HEK293 (cell line): ENCODE results near the gene SYT5.

Source experiments
- CTCF ChIA-PET: fragments of 350-600 bp; formaldehyde crosslinking; extraction: SDS; loops from one replicate; lab custom pipeline; 2021; ENCODE audit warnings: antibody characterized with exemption; lab: Yijun Ruan, JAX
- POLR2A ChIA-PET: fragments of 300-600 bp; formaldehyde crosslinking; extraction: SDS; loops from one replicate; lab custom pipeline; 2020; ENCODE audit warnings: antibody characterized with exemption, inconsistent platforms; lab: Yijun Ruan, JAX
- H3K27ac ChIP-seq: fragments of 200-500 bp; sonication (Bioruptor generic); 2 replicates; pipeline ENCODE4 v1.5.1; 2014; ENCODE audit warnings: low read depth, low read length, control low read depth, inconsistent platforms; ENCODE audit errors: extremely low read depth
- H3K36me3 ChIP-seq, 2 experiments: fragments of 200-500 bp in 1 of 2; sonication (Bioruptor generic) in 1 of 2; 1 replicate in 1 of 2; 2 replicates in 1 of 2; pipeline ENCODE4 v1.5.1; 2014 to 2017; ENCODE audit warnings: inconsistent platforms in 2 of 2, low read length in 2 of 2; ENCODE audit not compliant: control insufficient read depth in 2 of 2, insufficient read depth in 1 of 2
- H3K4me1 ChIP-seq: fragments of 200-500 bp; sonication (Bioruptor generic); 2 replicates; pipeline ENCODE4 v1.5.1; 2014; ENCODE audit warnings: mild to moderate bottlenecking, low read length, inconsistent platforms; ENCODE audit not compliant: control insufficient read depth, insufficient read depth
- H3K4me3 ChIP-seq: 2 replicates; pipeline ENCODE4 v1.5.1; 2011; ENCODE audit warnings: low read depth, mild to moderate bottlenecking, control low read depth, low read length, moderate library complexity
- H3K9me3 ChIP-seq: fragments of 200-500 bp; sonication (Bioruptor generic); 2 replicates; pipeline ENCODE4 v1.5.1; 2014; ENCODE audit warnings: low read depth, low read length, inconsistent platforms; ENCODE audit not compliant: control insufficient read depth, insufficient read depth
- GLI4 ChIP-seq: fragments of 450-650 bp; formaldehyde crosslinking; IDR thresholded peaks from 2 replicates; pipeline ENCODE4 v1.5.1; 2016; ENCODE audit warnings: missing biosample characterization, missing genetic modification characterization
- KLF9 ChIP-seq: fragments of 450-650 bp; formaldehyde crosslinking; IDR thresholded peaks from 2 replicates; pipeline ENCODE4 v1.5.1; 2016; ENCODE audit warnings: missing biosample characterization, missing genetic modification characterization, low read depth
- OSR2 ChIP-seq: fragments of 450-650 bp; formaldehyde crosslinking; IDR thresholded peaks from 2 replicates; pipeline ENCODE4 v1.5.1; 2016; ENCODE audit warnings: missing biosample characterization, missing genetic modification characterization
- OVOL3 ChIP-seq: fragments of 450-650 bp; formaldehyde crosslinking; IDR thresholded peaks from 2 replicates; pipeline ENCODE4 v1.5.1; 2016; ENCODE audit warnings: missing biosample characterization, missing genetic modification characterization
- SP3 ChIP-seq: fragments of 450-650 bp; formaldehyde crosslinking; IDR thresholded peaks from 2 replicates; pipeline ENCODE4 v1.5.1; 2016; ENCODE audit warnings: missing biosample characterization, missing genetic modification characterization
- SP7 ChIP-seq: fragments of 450-650 bp; formaldehyde crosslinking; IDR thresholded peaks from 2 replicates; pipeline ENCODE4 v1.5.1; 2016; ENCODE audit warnings: missing biosample characterization, missing genetic modification characterization
- YY1 ChIP-seq: fragments of 450-650 bp; formaldehyde crosslinking; IDR thresholded peaks from 2 replicates; pipeline ENCODE4 v1.5.1; 2018; ENCODE audit warnings: missing biosample characterization, missing genetic modification characterization
- ZBTB26 ChIP-seq: fragments of 450-650 bp; formaldehyde crosslinking; optimal IDR thresholded peaks from 2 replicates; pipeline ENCODE3; 2016; ENCODE audit warnings: missing biosample characterization, mild to moderate bottlenecking, missing genetic modification characterization
- ZBTB48 ChIP-seq: fragments of 450-650 bp; formaldehyde crosslinking; IDR thresholded peaks from 2 replicates; pipeline ENCODE4 v1.5.1; 2016; ENCODE audit warnings: missing biosample characterization, missing genetic modification characterization
- ZFP37 ChIP-seq: fragments of 450-650 bp; formaldehyde crosslinking; IDR thresholded peaks from 2 replicates; pipeline ENCODE4 v1.5.1; 2016; ENCODE audit warnings: missing biosample characterization, missing genetic modification characterization
- ZNF155 ChIP-seq: fragments of 450-650 bp; formaldehyde crosslinking; IDR thresholded peaks from 2 replicates; pipeline ENCODE4 v1.5.1; 2016; ENCODE audit warnings: missing biosample characterization, missing genetic modification characterization
- ZNF157 ChIP-seq: fragments of 450-650 bp; formaldehyde crosslinking; IDR thresholded peaks from 2 replicates; pipeline ENCODE4 v1.5.1; 2016; ENCODE audit warnings: missing biosample characterization, missing genetic modification characterization
- ZNF175 ChIP-seq: fragments of 450-650 bp; formaldehyde crosslinking; IDR thresholded peaks from 2 replicates; pipeline ENCODE4 v1.5.1; 2016; ENCODE audit warnings: missing biosample characterization, missing genetic modification characterization
- ZNF19 ChIP-seq: fragments of 450-650 bp; formaldehyde crosslinking; IDR thresholded peaks from 2 replicates; pipeline ENCODE4; 2016; ENCODE audit warnings: missing biosample characterization, missing genetic modification characterization, low read depth
- ZNF274 ChIP-seq, 2 experiments: fragments of 200-500 bp in 1 of 2; fragments of 450-650 bp in 1 of 2; sonication (Bioruptor generic) in 1 of 2; formaldehyde crosslinking in 1 of 2; IDR thresholded peaks; 2 replicates each; pipeline versions ENCODE4 v1.5.1 to v1.6.1; 2014 to 2016; ENCODE audit warnings: borderline replicate concordance in 1 of 2, inconsistent platforms in 1 of 2, low read length in 1 of 2, missing biosample characterization in 1 of 2, missing genetic modification characterization in 1 of 2
- ZNF341 ChIP-seq: fragments of 450-650 bp; formaldehyde crosslinking; IDR thresholded peaks from 2 replicates; pipeline ENCODE4; 2016; ENCODE audit warnings: low read depth, missing biosample characterization, missing genetic modification characterization
- ZNF473 ChIP-seq: fragments of 450-650 bp; formaldehyde crosslinking; IDR thresholded peaks from 2 replicates; pipeline ENCODE4 v1.5.1; 2017; ENCODE audit warnings: missing biosample characterization, missing genetic modification characterization
- ZNF654 ChIP-seq: fragments of 450-650 bp; formaldehyde crosslinking; IDR thresholded peaks from 2 replicates; pipeline ENCODE4 v1.5.1; 2016; ENCODE audit warnings: low read depth, missing biosample characterization, missing genetic modification characterization
- ZNF660 ChIP-seq: fragments of 450-650 bp; IDR thresholded peaks from 2 replicates; pipeline ENCODE4 v1.5.1; 2018; ENCODE audit warnings: missing biosample characterization, mild to moderate bottlenecking, missing genetic modification characterization
- ZNF704 ChIP-seq: fragments of 450-650 bp; formaldehyde crosslinking; IDR thresholded peaks from 2 replicates; pipeline ENCODE4 v1.5.1; 2016; ENCODE audit warnings: missing biosample characterization, missing genetic modification characterization
- ZNF792 ChIP-seq: fragments of 450-650 bp; formaldehyde crosslinking; IDR thresholded peaks from 2 replicates; pipeline ENCODE4 v1.5.1; 2016; ENCODE audit warnings: missing biosample characterization, missing genetic modification characterization
- ZSCAN18 ChIP-seq: fragments of 450-650 bp; formaldehyde crosslinking; IDR thresholded peaks from 2 replicates; pipeline ENCODE4 v1.5.1; 2016; ENCODE audit warnings: missing biosample characterization, missing genetic modification characterization
- TF ChIP-seq, protein P1 (sequence below): fragments of 450-650 bp; formaldehyde crosslinking; IDR thresholded peaks from 2 replicates; pipeline ENCODE4 v1.5.1; 2016; ENCODE audit warnings: missing biosample characterization, missing genetic modification characterization
- TF ChIP-seq, protein P2 (sequence below): fragments of 450-650 bp; formaldehyde crosslinking; IDR thresholded peaks from 2 replicates; pipeline ENCODE4 v1.5.1; 2016; ENCODE audit warnings: missing biosample characterization, missing genetic modification characterization
- TF ChIP-seq, protein P3 (sequence below): fragments of 450-650 bp; formaldehyde crosslinking; IDR thresholded peaks from 2 replicates; pipeline ENCODE4 v1.5.1; 2016; ENCODE audit warnings: missing biosample characterization, missing genetic modification characterization

The SYT5 gene

GRCh38 chr19:55146078-55146704 is 33.9 kb downstream of the SYT5 start (continued):
- TF ChIP-seq, protein P1, sequence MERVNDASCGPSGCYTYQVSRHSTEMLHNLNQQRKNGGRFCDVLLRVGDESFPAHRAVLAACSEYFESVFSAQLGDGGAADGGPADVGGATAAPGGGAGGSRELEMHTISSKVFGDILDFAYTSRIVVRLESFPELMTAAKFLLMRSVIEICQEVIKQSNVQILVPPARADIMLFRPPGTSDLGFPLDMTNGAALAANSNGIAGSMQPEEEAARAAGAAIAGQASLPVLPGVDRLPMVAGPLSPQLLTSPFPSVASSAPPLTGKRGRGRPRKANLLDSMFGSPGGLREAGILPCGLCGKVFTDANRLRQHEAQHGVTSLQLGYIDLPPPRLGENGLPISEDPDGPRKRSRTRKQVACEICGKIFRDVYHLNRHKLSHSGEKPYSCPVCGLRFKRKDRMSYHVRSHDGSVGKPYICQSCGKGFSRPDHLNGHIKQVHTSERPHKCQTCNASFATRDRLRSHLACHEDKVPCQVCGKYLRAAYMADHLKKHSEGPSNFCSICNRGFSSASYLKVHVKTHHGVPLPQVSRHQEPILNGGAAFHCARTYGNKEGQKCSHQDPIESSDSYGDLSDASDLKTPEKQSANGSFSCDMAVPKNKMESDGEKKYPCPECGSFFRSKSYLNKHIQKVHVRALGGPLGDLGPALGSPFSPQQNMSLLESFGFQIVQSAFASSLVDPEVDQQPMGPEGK: peak; percentile 92
- TF ChIP-seq ZNF654 (tag by site-specific recombination) (peak; percentile 17; the same call in 1 of the 2 replicates), ZBTB26 (tag by site-specific recombination) (peak; percentile 17), ZNF274 (IDR thresholded peaks at IDR 0.05; ENCODE audit: low read length) (no peak), ZNF274 (tag by site-specific recombination; IDR thresholded peaks at IDR 0.05; ENCODE audit: borderline replicate concordance) (no peak), ZNF175 (tag by site-specific recombination) (no peak), ZNF157 (tag by site-specific recombination) (no peak), OSR2 (tag by site-specific recombination) (no peak), ZSCAN18 (tag by site-specific recombination) (0 out of 2 replicates have a peak, but pooled peaks have one; percentile 27), ZNF19 (no peak), ZFP37 (no peak), ZNF704 (tag by site-specific recombination) (no peak), ZNF792 (tag by site-specific recombination) (no peak)
- TF ChIP-seq, all 188 proteins: peak for 30

GRCh38 chr19:55145232-55145631 is 34.9 kb downstream of the SYT5 start:
- Histone ChIP-seq H3K27ac (no peak overlapping the region), H3K4me1 (no peaks in the 10 kb centered on the region), H3K36me3 (no peaks in the 10 kb centered on the region), H3K4me3 (no peak overlapping the region), H3K9me3 (no peaks in the 10 kb centered on the region)
- POLR2A ChIA-PET: interaction anchor here (0.6 to 1.5 kb wide), 3 partner anchors 11 to 27 kb away, joined by 3 read pairs; no protein-coding TSS in a partner anchor
- CTCF ChIA-PET: interaction anchor here (0.7 to 6.4 kb wide), 4 partner anchors 14 to 42 kb away, joined by 4 to 107 read pairs (median 28); partner anchors contain the start of gene TNNI3
- TF ChIP-seq SP3 (tag by site-specific recombination): peak; percentile 39
- no peak for TF ChIP-seq ZNF155 (tag by site-specific recombination)
- no peak for TF ChIP-seq ZNF341 (tag by site-specific recombination)
- TF ChIP-seq, protein P2, sequence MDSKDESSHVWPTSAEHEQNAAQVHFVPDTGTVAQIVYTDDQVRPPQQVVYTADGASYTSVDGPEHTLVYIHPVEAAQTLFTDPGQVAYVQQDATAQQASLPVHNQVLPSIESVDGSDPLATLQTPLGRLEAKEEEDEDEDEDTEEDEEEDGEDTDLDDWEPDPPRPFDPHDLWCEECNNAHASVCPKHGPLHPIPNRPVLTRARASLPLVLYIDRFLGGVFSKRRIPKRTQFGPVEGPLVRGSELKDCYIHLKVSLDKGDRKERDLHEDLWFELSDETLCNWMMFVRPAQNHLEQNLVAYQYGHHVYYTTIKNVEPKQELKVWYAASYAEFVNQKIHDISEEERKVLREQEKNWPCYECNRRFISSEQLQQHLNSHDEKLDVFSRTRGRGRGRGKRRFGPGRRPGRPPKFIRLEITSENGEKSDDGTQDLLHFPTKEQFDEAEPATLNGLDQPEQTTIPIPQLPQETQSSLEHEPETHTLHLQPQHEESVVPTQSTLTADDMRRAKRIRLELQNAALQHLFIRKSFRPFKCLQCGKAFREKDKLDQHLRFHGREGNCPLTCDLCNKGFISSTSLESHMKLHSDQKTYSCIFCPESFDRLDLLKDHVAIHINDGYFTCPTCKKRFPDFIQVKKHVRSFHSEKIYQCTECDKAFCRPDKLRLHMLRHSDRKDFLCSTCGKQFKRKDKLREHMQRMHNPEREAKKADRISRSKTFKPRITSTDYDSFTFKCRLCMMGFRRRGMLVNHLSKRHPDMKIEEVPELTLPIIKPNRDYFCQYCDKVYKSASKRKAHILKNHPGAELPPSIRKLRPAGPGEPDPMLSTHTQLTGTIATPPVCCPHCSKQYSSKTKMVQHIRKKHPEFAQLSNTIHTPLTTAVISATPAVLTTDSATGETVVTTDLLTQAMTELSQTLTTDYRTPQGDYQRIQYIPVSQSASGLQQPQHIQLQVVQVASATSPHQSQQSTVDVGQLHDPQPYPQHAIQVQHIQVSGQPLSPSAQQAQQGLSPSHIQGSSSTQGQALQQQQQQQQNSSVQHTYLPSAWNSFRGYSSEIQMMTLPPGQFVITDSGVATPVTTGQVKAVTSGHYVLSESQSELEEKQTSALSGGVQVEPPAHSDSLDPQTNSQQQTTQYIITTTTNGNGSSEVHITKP: 0 out of 2 replicates have a peak, but pooled peaks have one; percentile 12
- no peak for TF ChIP-seq OVOL3
- TF ChIP-seq SP7 (tag by site-specific recombination): no peak
- TF ChIP-seq ZNF660 (tag by site-specific recombination): no peak
- TF ChIP-seq ZNF473: no peak
- TF ChIP-seq YY1 (tag by site-specific recombination): no peak
- TF ChIP-seq, protein P3, sequence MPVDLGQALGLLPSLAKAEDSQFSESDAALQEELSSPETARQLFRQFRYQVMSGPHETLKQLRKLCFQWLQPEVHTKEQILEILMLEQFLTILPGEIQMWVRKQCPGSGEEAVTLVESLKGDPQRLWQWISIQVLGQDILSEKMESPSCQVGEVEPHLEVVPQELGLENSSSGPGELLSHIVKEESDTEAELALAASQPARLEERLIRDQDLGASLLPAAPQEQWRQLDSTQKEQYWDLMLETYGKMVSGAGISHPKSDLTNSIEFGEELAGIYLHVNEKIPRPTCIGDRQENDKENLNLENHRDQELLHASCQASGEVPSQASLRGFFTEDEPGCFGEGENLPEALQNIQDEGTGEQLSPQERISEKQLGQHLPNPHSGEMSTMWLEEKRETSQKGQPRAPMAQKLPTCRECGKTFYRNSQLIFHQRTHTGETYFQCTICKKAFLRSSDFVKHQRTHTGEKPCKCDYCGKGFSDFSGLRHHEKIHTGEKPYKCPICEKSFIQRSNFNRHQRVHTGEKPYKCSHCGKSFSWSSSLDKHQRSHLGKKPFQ (tag by site-specific recombination): no peak
- no peak for TF ChIP-seq ZBTB48 (tag by site-specific recombination)
- TF ChIP-seq GLI4 (tag by site-specific recombination): no peak
- no peak for TF ChIP-seq KLF9 (tag by site-specific recombination)
